Endothelial cell of umbilical vein (primary cell): ENCODE data around the gene SPRR1B. TPM values are rescaled to one million over a fixed set of nuclear protein-coding genes. Genes with fewer than 3 reads are reported as not detected.

Source experiments
- BruUV-seq: library from RNA; stranded (reverse); fragments of 400-500 nt; replicated peaks from 2 replicates; lab custom pipeline; 2021; lab: Mats Ljungman, UMichigan
- CTCF ChIA-PET: fragments of 300-600, 350-600 bp; sonication (Branson Sonifier 250); formaldehyde crosslinking; loops from one replicate; lab custom pipeline; 2021; ENCODE audit warnings: antibody characterized with exemption, inconsistent platforms; lab: Charles Lee
- POLR2A ChIA-PET: fragments of 300-600, 350-600 bp; sonication (Branson Sonifier 250); formaldehyde crosslinking; loops from one replicate; lab custom pipeline; 2021; ENCODE audit warnings: antibody characterized with exemption, inconsistent platforms; lab: Charles Lee
- DNase-seq: peaks from one replicate; pipeline ENCODE4 v3.0.0-alpha.2; 2011; ENCODE audit warnings: low read depth, low spot score
- FAIRE-seq: peaks from 2 replicates; lab custom pipeline; 2011; peaks lifted over from hg19 to GRCh38; lab: Jason Lieb, UNC
- H2AFZ ChIP-seq: 2 replicates; pipeline ENCODE4 v1.6.0; 2012; ENCODE audit warnings: low read depth, low read length, control low read depth, inconsistent platforms
- H3K27ac ChIP-seq: 2 replicates; pipeline ENCODE4 v1.5.1; 2011; ENCODE audit warnings: low read depth, mild to moderate bottlenecking, control low read depth, low read length, moderate library complexity; ENCODE audit not compliant: insufficient read depth
- H3K27me3 ChIP-seq, 2 experiments: 2 replicates each; pipeline versions ENCODE4 v1.6.0 to v1.6.1; 2011; ENCODE audit warnings: low read length in 2 of 2, mixed read lengths in 1 of 2; ENCODE audit not compliant: control insufficient read depth in 2 of 2, insufficient read depth in 2 of 2
- H3K36me3 ChIP-seq, 2 experiments: 2 replicates in 1 of 2; 3 replicates in 1 of 2; pipeline ENCODE4 v1.5.1; 2011; ENCODE audit warnings: low read length in 2 of 2, mild to moderate bottlenecking in 1 of 2, moderate library complexity in 1 of 2; ENCODE audit not compliant: control insufficient read depth in 2 of 2, insufficient read depth in 2 of 2; ENCODE audit errors: extremely low read depth in 1 of 2
- H3K4me1 ChIP-seq: 3 replicates; pipeline ENCODE4 v1.5.1; 2011; ENCODE audit warnings: mild to moderate bottlenecking, low read length; ENCODE audit not compliant: control insufficient read depth, insufficient read depth; ENCODE audit errors: extremely low read depth
- H3K4me2 ChIP-seq: 2 replicates; pipeline ENCODE4 v1.6.1; 2011; ENCODE audit warnings: low read length, control low read depth, mixed read lengths; ENCODE audit not compliant: insufficient read depth
- H3K4me3 ChIP-seq, 3 experiments: fragments of 200-600 bp in 1 of 3; sonication (generic), shearing (Covaris generic) in 1 of 3; replicated peaks in 1 of 3; 2 replicates each; pipeline ENCODE4 v1.5.1; 2011 to 2016; ENCODE audit warnings: control low read depth in 3 of 3, low read length in 3 of 3, mild to moderate bottlenecking in 2 of 3, inconsistent platforms in 1 of 3, low read depth in 1 of 3, moderate library complexity in 1 of 3; ENCODE audit not compliant: insufficient read depth in 1 of 3
- H3K79me2 ChIP-seq: 2 replicates; pipeline ENCODE4 v1.6.0; 2012; ENCODE audit warnings: low read length, inconsistent platforms; ENCODE audit not compliant: control insufficient read depth, insufficient read depth
- H3K9ac ChIP-seq: replicated peaks from 2 replicates; pipeline ENCODE3; 2011; ENCODE audit warnings: low read length, control low read depth; ENCODE audit not compliant: insufficient read depth; ENCODE audit errors: extremely low read depth
- H3K9me1 ChIP-seq: replicated peaks from 3 replicates; pipeline ENCODE4 v1.6.0; 2011; ENCODE audit warnings: mild to moderate bottlenecking, low read length; ENCODE audit not compliant: control insufficient read depth, insufficient read depth; ENCODE audit errors: extremely low read depth
- H3K9me3 ChIP-seq: replicated peaks from 2 replicates; pipeline ENCODE4 v1.5.1; 2012; ENCODE audit warnings: low read length, inconsistent platforms; ENCODE audit not compliant: control insufficient read depth, insufficient read depth
- H4K20me1 ChIP-seq: replicated peaks from 2 replicates; pipeline ENCODE3; 2011; ENCODE audit warnings: mild to moderate bottlenecking, low read length; ENCODE audit not compliant: control insufficient read depth, insufficient read depth; ENCODE audit errors: extremely low read depth
- CTCF ChIP-seq, 2 donors: IDR thresholded peaks; 1 replicate in 1 of 2; 2 replicates in 1 of 2; pipeline ENCODE4 v1.5.1; 2011; ENCODE audit warnings: low read length in 2 of 2, mild to moderate bottlenecking in 2 of 2, moderate library complexity in 2 of 2, control low read depth in 1 of 2, inconsistent platforms in 1 of 2, low read depth in 1 of 2; ENCODE audit not compliant: insufficient read depth in 1 of 2; ENCODE audit errors: extremely low read depth in 1 of 2
- EZH2 ChIP-seq: IDR thresholded peaks from 2 replicates; pipeline ENCODE4 v1.6.1; 2012; ENCODE audit warnings: borderline replicate concordance, low read depth, mild to moderate bottlenecking, moderate library complexity, low read length, inconsistent platforms; ENCODE audit not compliant: severe bottlenecking
- FOS ChIP-seq: IDR thresholded peaks from 2 replicates; pipeline ENCODE4 v1.6.1; 2011; ENCODE audit warnings: mild to moderate bottlenecking, low read length, moderate library complexity, borderline replicate concordance; ENCODE audit not compliant: insufficient read depth
- GATA2 ChIP-seq: IDR thresholded peaks from 2 replicates; pipeline ENCODE4 v1.7.0; 2011; ENCODE audit warnings: low read depth, mild to moderate bottlenecking, moderate library complexity, mixed read lengths, low read length; ENCODE audit not compliant: insufficient read length, insufficient read depth
- JUN ChIP-seq: IDR thresholded peaks from 2 replicates; pipeline ENCODE4 v1.6.1; 2011; ENCODE audit warnings: borderline replicate concordance, low read depth; ENCODE audit not compliant: insufficient read length, insufficient read depth
- MYC ChIP-seq: IDR thresholded peaks from one replicate; pipeline ENCODE4 v1.6.1; 2011; ENCODE audit warnings: mild to moderate bottlenecking, low read depth, low read length
- POLR2A ChIP-seq: IDR thresholded peaks from 2 replicates; pipeline ENCODE4 v1.6.1; 2012; ENCODE audit warnings: low read depth, mild to moderate bottlenecking, control low read depth, low read length
- POLR2AphosphoS5 ChIP-seq: IDR thresholded peaks from 2 replicates; pipeline ENCODE4 v1.6.1; 2012; ENCODE audit warnings: low read depth, mild to moderate bottlenecking, control low read depth, low read length, moderate library complexity; ENCODE audit not compliant: insufficient read depth
- dilution Hi-C: fragments of 300-500 bp; cut with MboI; formaldehyde crosslinking; loops from one replicate; pipeline ENCODE4 v1.15.0; 2019; ENCODE audit warnings: low sequenced_read_pairs; ENCODE audit not compliant: extremely low pct_ligation_motif_present
- intact Hi-C: fragments of 100-400 bp; cut with micrococcal nuclease; formaldehyde crosslinking; loops from one replicate; pipeline ENCODE4 v1.10.0; 2022
- polyA plus RNA-seq, 4 experiments: library from polyadenylated mRNA; depleted of rRNA in 3 of 4; stranded (reverse) in 3 of 4; unstranded in 1 of 4; fragments of >200 nt; gene quantifications; 2 replicates each; pipeline versions ENCODE4 v1.2.1 to v1.2.3, GENCODE V29; 2011 to 2012; ENCODE audit warnings: missing spikeins in 1 of 4
- total RNA-seq: library from RNA; stranded (reverse); gene quantifications from 2 replicates; pipeline ENCODE4 v1.2.3, GENCODE V29; 2021
- TF ChIP-seq, protein P1 (sequence below): IDR thresholded peaks from 2 replicates; pipeline ENCODE4 v1.6.1; 2011; ENCODE audit not compliant: insufficient read depth, insufficient read length

SPRR1B gene
- total and polyA plus RNA-seq, 2 donors (not counting 3 experiments of a cell fraction or from before 2014, with no cell fraction given), result not detected

GRCh38 chr1:153072806-153073726 lies 42.1 kb downstream of the SPRR1B start:
- Histone ChIP-seq H3K9ac (no peak overlapping the region), H4K20me1 (no peaks in the 10 kb centered on the region), H3K79me2 (no peaks in the 10 kb centered on the region), H3K4me3 (no peak overlapping the region), H3K9me3 (no peaks in the 10 kb centered on the region), H3K27me3 (no peaks in the 10 kb centered on the region), H3K9me1 (no peaks in the 10 kb centered on the region), H3K4me2 (no peak overlapping the region), H3K36me3 (no peaks in the 10 kb centered on the region), H2AFZ (no peak overlapping the region), H3K4me1 (no peaks in the 10 kb centered on the region), H3K27ac (no peak overlapping the region)
- FAIRE-seq, result no peak
- POLR2A ChIA-PET, result no interaction called here
- CTCF ChIA-PET, result no interaction called here
- no peak for DNase-seq
- dilution Hi-C loops, result no loop called here
- intact Hi-C loops, result loop anchor here (1.0 kb wide), 1 partner anchor 21 kb away; the partner anchor contains the start of gene SPRR2E
- BruUV-seq, result no TSS peak
- no peak for TF ChIP-seq EZH2
- TF ChIP-seq CTCF (IDR thresholded peaks at IDR 0.05; ENCODE audit: extremely low read depth in 1 of 2, insufficient read depth in 1 of 2, low read depth in 1 of 2, low read length in 2 of 2), result no peak
- no peak for TF ChIP-seq FOS
- no peak for TF ChIP-seq POLR2AphosphoS5
- TF ChIP-seq GATA2, result no peak
- no peak for TF ChIP-seq POLR2A
- TF ChIP-seq, protein P1, sequence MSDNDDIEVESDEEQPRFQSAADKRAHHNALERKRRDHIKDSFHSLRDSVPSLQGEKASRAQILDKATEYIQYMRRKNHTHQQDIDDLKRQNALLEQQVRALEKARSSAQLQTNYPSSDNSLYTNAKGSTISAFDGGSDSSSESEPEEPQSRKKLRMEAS, result no peak
- TF ChIP-seq JUN, result no peak
- no peak for TF ChIP-seq MYC
